DND-41 (cell line): Measurements from ENCODE around the gene PRSS21.

Experiments
- EZH2 ChIP-seq: IDR thresholded peaks from 3 replicates; pipeline ENCODE4 v1.6.1; 2012; ENCODE audit warnings: borderline replicate concordance, low read depth, mild to moderate bottlenecking, moderate library complexity, low read length, inconsistent platforms; ENCODE audit not compliant: severe bottlenecking
- TF ChIP-seq, protein P1 (sequence below): IDR thresholded peaks from 2 replicates; pipeline ENCODE4 v1.5.1; 2012; ENCODE audit warnings: borderline replicate concordance, low read length, moderate library complexity, mild to moderate bottlenecking; ENCODE audit not compliant: poor library complexity, severe bottlenecking; ENCODE audit errors: extremely low read depth

DNA sequence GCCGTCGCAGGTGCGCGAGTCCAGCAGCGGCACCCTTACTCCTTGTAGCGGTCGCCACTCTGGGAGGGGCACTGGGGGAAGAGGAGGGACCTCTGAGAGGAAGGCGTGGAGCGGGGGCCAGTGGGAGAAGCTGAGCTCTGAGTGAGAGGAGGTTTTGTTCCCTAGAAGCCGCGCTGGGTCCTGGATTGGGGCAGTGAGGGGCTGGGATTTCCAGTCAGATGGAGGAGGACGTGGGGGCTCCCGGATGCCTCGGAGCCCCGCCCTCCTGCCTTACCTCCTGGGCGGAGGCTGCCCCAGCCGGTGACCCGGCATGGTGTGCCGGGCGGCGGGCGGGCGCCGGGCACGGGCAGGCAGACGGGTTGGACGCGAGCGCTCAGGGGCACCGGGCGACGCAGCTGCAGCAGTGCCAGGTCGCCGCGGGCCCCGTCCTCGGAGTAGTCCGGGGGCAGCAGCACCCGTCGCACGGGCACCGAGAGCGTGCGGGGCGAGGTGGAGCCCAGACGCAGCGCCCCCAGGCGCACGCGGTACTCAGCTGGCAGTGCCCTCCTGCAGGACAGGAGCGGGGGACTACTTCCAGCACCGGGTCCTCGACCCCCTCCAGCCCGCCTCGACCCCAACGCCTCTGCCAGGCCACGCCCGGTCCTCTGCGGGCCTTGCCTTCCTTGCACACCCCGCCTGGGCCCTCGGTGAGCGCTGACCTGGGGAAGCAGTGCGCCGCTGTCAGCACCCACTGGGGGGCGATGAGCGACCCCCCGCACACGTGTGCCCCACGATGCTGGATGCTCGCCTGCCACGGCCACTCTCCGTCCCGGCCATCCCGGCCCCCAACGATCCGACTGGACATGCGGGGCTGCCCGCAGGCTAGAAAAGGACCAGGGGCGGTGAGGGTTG, 31.7 kb upstream of the PRSS21 start:
- TF ChIP-seq, protein P1, sequence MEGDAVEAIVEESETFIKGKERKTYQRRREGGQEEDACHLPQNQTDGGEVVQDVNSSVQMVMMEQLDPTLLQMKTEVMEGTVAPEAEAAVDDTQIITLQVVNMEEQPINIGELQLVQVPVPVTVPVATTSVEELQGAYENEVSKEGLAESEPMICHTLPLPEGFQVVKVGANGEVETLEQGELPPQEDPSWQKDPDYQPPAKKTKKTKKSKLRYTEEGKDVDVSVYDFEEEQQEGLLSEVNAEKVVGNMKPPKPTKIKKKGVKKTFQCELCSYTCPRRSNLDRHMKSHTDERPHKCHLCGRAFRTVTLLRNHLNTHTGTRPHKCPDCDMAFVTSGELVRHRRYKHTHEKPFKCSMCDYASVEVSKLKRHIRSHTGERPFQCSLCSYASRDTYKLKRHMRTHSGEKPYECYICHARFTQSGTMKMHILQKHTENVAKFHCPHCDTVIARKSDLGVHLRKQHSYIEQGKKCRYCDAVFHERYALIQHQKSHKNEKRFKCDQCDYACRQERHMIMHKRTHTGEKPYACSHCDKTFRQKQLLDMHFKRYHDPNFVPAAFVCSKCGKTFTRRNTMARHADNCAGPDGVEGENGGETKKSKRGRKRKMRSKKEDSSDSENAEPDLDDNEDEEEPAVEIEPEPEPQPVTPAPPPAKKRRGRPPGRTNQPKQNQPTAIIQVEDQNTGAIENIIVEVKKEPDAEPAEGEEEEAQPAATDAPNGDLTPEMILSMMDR, result peak; percentile 35
- TF ChIP-seq EZH2, result no peak
